GM15510 (cell line): ENCODE results near the gene TYRP1.

Source experiments
- POLR2A ChIP-seq: IDR thresholded peaks from 3 replicates; pipeline ENCODE4 v1.6.1; 2011; ENCODE audit warnings: borderline replicate concordance; ENCODE audit not compliant: insufficient read length; ENCODE audit errors: extremely low read depth

The TYRP1 gene

GRCh38 chr9:12740845-12741244 lies 47.7 kb downstream of the TYRP1 start:
- TF ChIP-seq POLR2A = no peak

- TF ChIP-seq POLR2A = no peak
Observed at GRCh38 chr9:12748016-12748415, 54.8 kb downstream of the TYRP1 start.

GRCh38 chr9:12748954-12749353 lies 55.8 kb downstream of the TYRP1 start:
- no peak for TF ChIP-seq POLR2A

- TF ChIP-seq POLR2A = no peak
Observed at GRCh38 chr9:12753931-12754330, 60.7 kb downstream of the TYRP1 start.

- TF ChIP-seq POLR2A = no peak
Observed at GRCh38 chr9:12759761-12760160, 66.6 kb downstream of the TYRP1 start.
